A549 (cell line): ENCODE measurements around the gene UGT1A10.

Experiments
- CHD4 ChIP-seq: fragments of 200-600 bp; sonication (generic); IDR thresholded peaks from 2 replicates; pipeline ENCODE4 v1.6.1; 2016; ENCODE audit warnings: antibody characterized with exemption, mild to moderate bottlenecking, borderline replicate concordance
- CTCF ChIP-seq: fragments of >200 bp; sonication (Bioruptor Twin); formaldehyde crosslinking; IDR thresholded peaks from 3 replicates; pipeline ENCODE4 v1.5.1; 2016
- FOSL2 ChIP-seq, 2 experiments: fragments of 450-650 bp in 1 of 2; fragments of >200 bp in 1 of 2; sonication (Bioruptor Twin) in 1 of 2; formaldehyde crosslinking; IDR thresholded peaks; 2 replicates each; pipeline versions ENCODE4 v1.5.0 to v1.6.1; 2016 to 2020; ENCODE audit warnings: mild to moderate bottlenecking in 1 of 2, moderate library complexity in 1 of 2
- HDAC2 ChIP-seq: fragments of 200-600 bp; sonication (generic); IDR thresholded peaks from 2 replicates; pipeline ENCODE4 v1.6.1; 2016
- MAFK ChIP-seq: fragments of 450-650 bp; IDR thresholded peaks from 2 replicates; pipeline ENCODE4 v1.6.1; 2014; ENCODE audit not compliant: partially characterized antibody
- MYC ChIP-seq: IDR thresholded peaks from 2 replicates; pipeline ENCODE4 v1.6.1; 2012; ENCODE audit warnings: mild to moderate bottlenecking, inconsistent platforms, low read length, improper control_type of control experiment, borderline replicate concordance
- NPAS2 ChIP-seq: fragments of 250-450 bp; sonication (Bioruptor Pico); IDR thresholded peaks from 2 replicates; pipeline ENCODE4 v1.8.0; 2022; ENCODE audit warnings: mild to moderate bottlenecking, moderate library complexity, borderline replicate concordance
- POLR2A ChIP-seq: IDR thresholded peaks from 2 replicates; pipeline ENCODE4 v1.6.1; 2012; ENCODE audit warnings: mild to moderate bottlenecking, low read length
- POLR2AphosphoS2 ChIP-seq: conservative IDR thresholded peaks from 2 replicates; pipeline ENCODE4 v1.6.1; 2012; ENCODE audit warnings: low read length, improper control_type of control experiment, inconsistent platforms
- RCOR1 ChIP-seq: fragments of 150-350 bp; IDR thresholded peaks from 2 replicates; pipeline ENCODE4 v1.6.1; 2014; ENCODE audit warnings: antibody characterized with exemption, low read length, low read depth
- ZFP36 ChIP-seq: fragments of 450-650 bp; IDR thresholded peaks from 2 replicates; pipeline ENCODE4 v1.6.1; 2014; ENCODE audit warnings: borderline replicate concordance; ENCODE audit not compliant: partially characterized antibody
- ZSCAN20 ChIP-seq: fragments of 250-450 bp; sonication (Bioruptor Pico); IDR thresholded peaks from 2 replicates; pipeline ENCODE4 v1.8.0; 2022; ENCODE audit warnings: mild to moderate bottlenecking, moderate library complexity
- TF ChIP-seq, protein P1 (sequence below): fragments of 200-600 bp; sonication (generic); IDR thresholded peaks from 2 replicates; pipeline ENCODE4 v1.6.1; 2016; ENCODE audit warnings: antibody characterized with exemption, mild to moderate bottlenecking, moderate library complexity
- TF ChIP-seq, protein P2 (sequence below): fragments of 150-350 bp; IDR thresholded peaks from 2 replicates; pipeline ENCODE4 v1.6.1; 2014; ENCODE audit warnings: low read depth, mild to moderate bottlenecking, low read length

DNA sequence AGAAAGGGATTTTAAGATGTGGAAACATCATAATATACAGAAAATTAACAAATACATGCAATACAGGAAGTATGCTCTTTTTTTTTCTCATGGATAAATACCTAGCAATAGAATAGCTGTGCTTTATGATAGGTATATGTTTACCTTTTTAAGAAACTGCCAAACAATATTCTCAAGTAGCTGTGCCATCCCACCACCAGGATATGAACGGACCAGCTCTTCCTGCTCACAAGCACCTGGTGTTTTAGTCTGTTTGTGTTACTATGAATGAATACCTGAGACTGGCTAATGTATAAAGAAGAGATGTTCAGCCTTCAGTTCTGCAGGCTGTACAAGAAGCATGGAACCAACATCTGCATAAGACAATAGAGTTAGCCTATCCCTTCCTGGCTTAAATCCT, 38.7 kb upstream of the UGT1A10 start:
- no peak for TF ChIP-seq POLR2A
- TF ChIP-seq, protein P1, sequence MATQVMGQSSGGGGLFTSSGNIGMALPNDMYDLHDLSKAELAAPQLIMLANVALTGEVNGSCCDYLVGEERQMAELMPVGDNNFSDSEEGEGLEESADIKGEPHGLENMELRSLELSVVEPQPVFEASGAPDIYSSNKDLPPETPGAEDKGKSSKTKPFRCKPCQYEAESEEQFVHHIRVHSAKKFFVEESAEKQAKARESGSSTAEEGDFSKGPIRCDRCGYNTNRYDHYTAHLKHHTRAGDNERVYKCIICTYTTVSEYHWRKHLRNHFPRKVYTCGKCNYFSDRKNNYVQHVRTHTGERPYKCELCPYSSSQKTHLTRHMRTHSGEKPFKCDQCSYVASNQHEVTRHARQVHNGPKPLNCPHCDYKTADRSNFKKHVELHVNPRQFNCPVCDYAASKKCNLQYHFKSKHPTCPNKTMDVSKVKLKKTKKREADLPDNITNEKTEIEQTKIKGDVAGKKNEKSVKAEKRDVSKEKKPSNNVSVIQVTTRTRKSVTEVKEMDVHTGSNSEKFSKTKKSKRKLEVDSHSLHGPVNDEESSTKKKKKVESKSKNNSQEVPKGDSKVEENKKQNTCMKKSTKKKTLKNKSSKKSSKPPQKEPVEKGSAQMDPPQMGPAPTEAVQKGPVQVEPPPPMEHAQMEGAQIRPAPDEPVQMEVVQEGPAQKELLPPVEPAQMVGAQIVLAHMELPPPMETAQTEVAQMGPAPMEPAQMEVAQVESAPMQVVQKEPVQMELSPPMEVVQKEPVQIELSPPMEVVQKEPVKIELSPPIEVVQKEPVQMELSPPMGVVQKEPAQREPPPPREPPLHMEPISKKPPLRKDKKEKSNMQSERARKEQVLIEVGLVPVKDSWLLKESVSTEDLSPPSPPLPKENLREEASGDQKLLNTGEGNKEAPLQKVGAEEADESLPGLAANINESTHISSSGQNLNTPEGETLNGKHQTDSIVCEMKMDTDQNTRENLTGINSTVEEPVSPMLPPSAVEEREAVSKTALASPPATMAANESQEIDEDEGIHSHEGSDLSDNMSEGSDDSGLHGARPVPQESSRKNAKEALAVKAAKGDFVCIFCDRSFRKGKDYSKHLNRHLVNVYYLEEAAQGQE: no peak
- no peak for TF ChIP-seq FOSL2 (IDR thresholded peaks at IDR 0.05)
- no peak for TF ChIP-seq FOSL2 (CRISPR knock-in tag; IDR thresholded peaks at IDR 0.05)
- TF ChIP-seq, protein P2, sequence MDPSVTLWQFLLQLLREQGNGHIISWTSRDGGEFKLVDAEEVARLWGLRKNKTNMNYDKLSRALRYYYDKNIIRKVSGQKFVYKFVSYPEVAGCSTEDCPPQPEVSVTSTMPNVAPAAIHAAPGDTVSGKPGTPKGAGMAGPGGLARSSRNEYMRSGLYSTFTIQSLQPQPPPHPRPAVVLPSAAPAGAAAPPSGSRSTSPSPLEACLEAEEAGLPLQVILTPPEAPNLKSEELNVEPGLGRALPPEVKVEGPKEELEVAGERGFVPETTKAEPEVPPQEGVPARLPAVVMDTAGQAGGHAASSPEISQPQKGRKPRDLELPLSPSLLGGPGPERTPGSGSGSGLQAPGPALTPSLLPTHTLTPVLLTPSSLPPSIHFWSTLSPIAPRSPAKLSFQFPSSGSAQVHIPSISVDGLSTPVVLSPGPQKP: no peak
- no peak for TF ChIP-seq MAFK
- TF ChIP-seq CTCF: no peak
- no peak for TF ChIP-seq ZFP36
- TF ChIP-seq RCOR1: no peak
- TF ChIP-seq CHD4: no peak
- no peak for TF ChIP-seq ZSCAN20 (CRISPR knock-in tag)
- TF ChIP-seq NPAS2 (CRISPR knock-in tag): no peak
- TF ChIP-seq HDAC2: no peak
- no peak for TF ChIP-seq MYC
- TF ChIP-seq POLR2AphosphoS2: no peak
